NCI-H187 treated with DMSO at 0.1 percent for 48 hours (cell line): ENCODE measurements around the gene ITGB3BP.
"Not testable (repeated sequence)": the region's sequence is repeated elsewhere in the genome, so short reads cannot be mapped to it uniquely, and the experiment has no call there.

Experiments used
- DNase-seq: peaks from one replicate; lab custom pipeline; 2025; lab: John Stamatoyannopoulos, UW

Gene ITGB3BP

GRCh38 chr1:63506782-63507181, 16.2 kb downstream of the ITGB3BP start:
- DNase-seq = no peak

GRCh38 chr1:63501256-63501655, 21.8 kb downstream of the ITGB3BP start:
- DNase-seq = no peak

- no peak for DNase-seq
Observed at GRCh38 chr1:63498106-63498505, 24.9 kb downstream of the ITGB3BP start.

- DNase-seq = no peak
Observed at GRCh38 chr1:63497577-63497976, 25.4 kb downstream of the ITGB3BP start.

- no peak for DNase-seq
Observed at GRCh38 chr1:63487336-63488065, 35.5 kb downstream of the ITGB3BP start.

- DNase-seq = no peak
Observed at GRCh38 chr1:63486629-63487028, 36.4 kb downstream of the ITGB3BP start.

GRCh38 chr1:63480057-63480456, 43.0 kb downstream of the ITGB3BP start:
- DNase-seq = no peak

- no peak for DNase-seq
Observed at GRCh38 chr1:63475761-63476160, 47.3 kb downstream of the ITGB3BP start.

GRCh38 chr1:63468683-63469082, 54.3 kb downstream of the ITGB3BP start:
- not testable (repeated sequence) for DNase-seq

- DNase-seq = no peak
Observed at GRCh38 chr1:63466759-63467158, 56.3 kb downstream of the ITGB3BP start.

- no peak for DNase-seq
Observed at GRCh38 chr1:63466181-63466580, 56.8 kb downstream of the ITGB3BP start.

- DNase-seq = no peak
Observed at GRCh38 chr1:63463248-63463647, 59.8 kb downstream of the ITGB3BP start.

- no peak for DNase-seq
Observed at GRCh38 chr1:63461661-63462230, 61.3 kb downstream of the ITGB3BP start.

GRCh38 chr1:63458750-63459149, 64.3 kb downstream of the ITGB3BP start:
- DNase-seq = no peak

- no peak for DNase-seq
Observed at GRCh38 chr1:63454269-63454668, 68.8 kb downstream of the ITGB3BP start.

- no peak for DNase-seq
Observed at GRCh38 chr1:63453232-63453631, 69.8 kb downstream of the ITGB3BP start.

GRCh38 chr1:63450416-63450815, 72.6 kb downstream of the ITGB3BP start:
- no peak for DNase-seq

- DNase-seq = no peak
Observed at GRCh38 chr1:63448731-63449246, 74.2 kb downstream of the ITGB3BP start.

- DNase-seq = no peak
Observed at GRCh38 chr1:63442141-63442475, 80.9 kb downstream of the ITGB3BP start.

- no peak for DNase-seq
Observed at GRCh38 chr1:63435161-63435560, 87.9 kb downstream of the ITGB3BP start.

- DNase-seq = no peak
Observed at GRCh38 chr1:63429281-63429680, 93.7 kb downstream of the ITGB3BP start.

- no peak for DNase-seq
Observed at GRCh38 chr1:63428815-63429214, 94.2 kb downstream of the ITGB3BP start.

GRCh38 chr1:63423649-63424048, 99.4 kb downstream of the ITGB3BP start:
- no peak for DNase-seq

GRCh38 chr1:63420746-63421145, 102.3 kb downstream of the ITGB3BP start:
- not testable (repeated sequence) for DNase-seq
